DND-41 (cell line): Measurements from ENCODE around the gene MYT1.
A peak's percentile ranks its signal among the peaks of the same experiment; 100 is the strongest.

Source experiments
- ATAC-seq: fragments of 200-7000 bp; cut with Tn5 transposase; 3 replicates; pipeline ENCODE4 v1.9.1; 2021; ENCODE audit warnings: low read depth; ENCODE audit not compliant: insufficient read depth
- DNase-seq: peaks from one replicate; pipeline ENCODE4 v3.0.0-alpha.2; 2020
- H2AFZ ChIP-seq: 2 replicates; pipeline ENCODE4 v1.6.0; 2012; ENCODE audit warnings: low read depth, low read length
- H3K27ac ChIP-seq: 2 replicates; pipeline ENCODE4 v1.5.1; 2012; ENCODE audit warnings: low read length, inconsistent platforms
- H3K27me3 ChIP-seq: fragments of 200-600 bp; sonication (generic); 2 replicates; pipeline ENCODE4 v1.6.0; 2012; ENCODE audit warnings: low read length, mild to moderate bottlenecking, inconsistent platforms; ENCODE audit not compliant: insufficient read depth, poor library complexity
- H3K36me3 ChIP-seq: 2 replicates; pipeline ENCODE4 v1.5.1; 2012; ENCODE audit warnings: low read length, inconsistent platforms; ENCODE audit not compliant: insufficient read depth
- H3K4me1 ChIP-seq: 2 replicates; pipeline ENCODE4 v1.5.1; 2012; ENCODE audit warnings: mild to moderate bottlenecking, low read length; ENCODE audit not compliant: insufficient read depth
- H3K4me2 ChIP-seq: 2 replicates; pipeline ENCODE4 v1.6.0; 2012; ENCODE audit warnings: mild to moderate bottlenecking, moderate library complexity, low read length, inconsistent platforms; ENCODE audit not compliant: insufficient read depth
- H3K4me3 ChIP-seq, 2 experiments: fragments of 200-600 bp in 1 of 2; shearing (Covaris generic) in 1 of 2; 2 replicates each; pipeline ENCODE4 v1.5.1; 2012 to 2016; ENCODE audit warnings: inconsistent platforms in 2 of 2, low read length in 2 of 2, mild to moderate bottlenecking in 2 of 2, low read depth in 1 of 2, moderate library complexity in 1 of 2
- H3K79me2 ChIP-seq: 2 replicates; pipeline ENCODE4 v1.6.0; 2012; ENCODE audit warnings: low read length, inconsistent platforms; ENCODE audit not compliant: insufficient read depth
- H3K9ac ChIP-seq: 2 replicates; pipeline ENCODE4 v1.6.0; 2012; ENCODE audit warnings: low read depth, mild to moderate bottlenecking, inconsistent platforms, low read length, moderate library complexity
- H3K9me3 ChIP-seq: 2 replicates; pipeline ENCODE4 v1.5.1; 2012; ENCODE audit warnings: low read length, moderate library complexity, mild to moderate bottlenecking, inconsistent platforms; ENCODE audit not compliant: insufficient read depth, severe bottlenecking
- H4K20me1 ChIP-seq: 2 replicates; pipeline ENCODE4 v1.6.0; 2012; ENCODE audit warnings: low read length; ENCODE audit not compliant: insufficient read depth
- EZH2 ChIP-seq: IDR thresholded peaks from 3 replicates; pipeline ENCODE4 v1.6.1; 2012; ENCODE audit warnings: borderline replicate concordance, low read depth, mild to moderate bottlenecking, moderate library complexity, low read length, inconsistent platforms; ENCODE audit not compliant: severe bottlenecking
- TF ChIP-seq, protein P1 (sequence below): IDR thresholded peaks from 2 replicates; pipeline ENCODE4 v1.5.1; 2012; ENCODE audit warnings: borderline replicate concordance, low read length, moderate library complexity, mild to moderate bottlenecking; ENCODE audit not compliant: poor library complexity, severe bottlenecking; ENCODE audit errors: extremely low read depth

Gene MYT1

DNA sequence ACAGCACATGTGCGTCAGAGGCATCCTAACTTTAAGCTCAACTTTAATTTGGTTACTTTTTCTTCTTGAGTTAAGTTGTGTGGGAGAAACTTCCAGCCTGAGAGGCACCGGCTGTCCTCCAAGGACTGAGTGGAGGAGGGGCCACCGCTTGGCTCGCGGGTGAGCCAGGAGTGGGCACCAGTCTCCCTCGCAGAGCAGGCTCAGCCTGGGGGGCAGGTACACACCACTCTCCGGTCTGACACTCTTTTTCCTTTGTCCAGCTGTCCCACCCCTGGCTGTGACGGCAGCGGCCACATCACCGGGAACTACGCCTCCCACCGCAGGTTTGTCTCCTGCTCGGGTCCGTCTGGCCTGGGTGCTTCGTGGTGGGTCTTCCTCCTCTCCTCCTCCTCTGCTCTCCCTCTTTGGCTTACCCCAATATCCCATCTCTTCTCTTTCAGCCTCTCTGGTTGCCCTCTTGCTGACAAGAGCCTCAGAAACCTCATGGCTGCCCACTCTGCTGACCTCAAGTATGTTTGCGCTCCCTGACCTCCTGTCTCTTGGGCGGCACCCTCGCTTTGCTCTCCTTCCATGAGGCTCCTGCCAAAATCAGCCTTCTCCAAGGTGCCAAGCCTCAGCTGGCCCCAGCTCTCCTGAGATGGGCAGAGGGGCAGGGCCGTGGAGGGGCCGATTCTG lies 58.7 kb downstream of the MYT1 start:
- Histone ChIP-seq H3K4me3 (no peak overlapping the region), H3K9ac (no peak overlapping the region), H3K36me3 (no peaks in the 10 kb centered on the region), H2AFZ (no peak overlapping the region), H3K9me3 (no peaks in the 10 kb centered on the region), H4K20me1 (peaks cover 12% of the 10 kb centered on the region), H3K4me1 (no peaks in the 10 kb centered on the region), H3K79me2 (no peaks in the 10 kb centered on the region), H3K27ac (no peak overlapping the region), H3K27me3 (peaks cover under 1% of the 10 kb centered on the region), H3K4me2 (no peak overlapping the region)
- TF ChIP-seq EZH2 = no peak
- TF ChIP-seq, protein P1, sequence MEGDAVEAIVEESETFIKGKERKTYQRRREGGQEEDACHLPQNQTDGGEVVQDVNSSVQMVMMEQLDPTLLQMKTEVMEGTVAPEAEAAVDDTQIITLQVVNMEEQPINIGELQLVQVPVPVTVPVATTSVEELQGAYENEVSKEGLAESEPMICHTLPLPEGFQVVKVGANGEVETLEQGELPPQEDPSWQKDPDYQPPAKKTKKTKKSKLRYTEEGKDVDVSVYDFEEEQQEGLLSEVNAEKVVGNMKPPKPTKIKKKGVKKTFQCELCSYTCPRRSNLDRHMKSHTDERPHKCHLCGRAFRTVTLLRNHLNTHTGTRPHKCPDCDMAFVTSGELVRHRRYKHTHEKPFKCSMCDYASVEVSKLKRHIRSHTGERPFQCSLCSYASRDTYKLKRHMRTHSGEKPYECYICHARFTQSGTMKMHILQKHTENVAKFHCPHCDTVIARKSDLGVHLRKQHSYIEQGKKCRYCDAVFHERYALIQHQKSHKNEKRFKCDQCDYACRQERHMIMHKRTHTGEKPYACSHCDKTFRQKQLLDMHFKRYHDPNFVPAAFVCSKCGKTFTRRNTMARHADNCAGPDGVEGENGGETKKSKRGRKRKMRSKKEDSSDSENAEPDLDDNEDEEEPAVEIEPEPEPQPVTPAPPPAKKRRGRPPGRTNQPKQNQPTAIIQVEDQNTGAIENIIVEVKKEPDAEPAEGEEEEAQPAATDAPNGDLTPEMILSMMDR = no peak
- ATAC-seq (no peak), DNase-seq (no peak)

DNA sequence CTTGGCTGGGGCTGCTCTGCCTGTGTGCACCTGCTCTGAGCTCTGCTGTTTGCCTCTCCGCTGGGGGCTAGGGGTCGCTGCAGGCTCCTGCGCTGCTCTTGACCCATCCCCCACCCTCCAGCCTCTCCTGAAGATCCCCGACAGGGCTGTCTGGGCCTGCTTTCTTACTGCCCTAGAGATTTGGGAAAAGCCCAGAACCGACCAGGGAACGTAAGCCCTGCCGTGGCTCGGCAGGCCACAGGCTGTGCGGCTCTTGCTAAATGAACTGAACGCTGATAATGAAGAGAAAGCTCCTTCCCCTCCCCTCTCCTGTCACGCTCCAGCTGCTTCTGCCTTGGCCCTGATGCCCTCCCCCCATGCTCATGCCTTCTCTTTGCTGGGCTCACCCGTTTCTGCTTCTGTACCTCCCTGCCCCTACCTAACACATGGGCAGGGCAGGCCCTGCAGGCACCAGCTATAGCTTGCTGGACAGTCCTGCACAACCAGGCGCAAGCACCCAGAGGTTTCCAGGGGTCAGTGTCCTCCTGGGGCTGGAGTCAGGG lies 59.3 kb downstream of the MYT1 start:
- no peak for TF ChIP-seq EZH2
- TF ChIP-seq, protein P1 = peak; percentile 11
- peaks cover 7% of the 10 kb centered on the region for H3K27me3 ChIP-seq
- no peaks in the 10 kb centered on the region for H3K79me2 ChIP-seq
- no peaks in the 10 kb centered on the region for H3K9me3 ChIP-seq
- H3K9ac ChIP-seq = no peak overlapping the region
- no peak overlapping the region for H3K4me2 ChIP-seq
- DNase-seq = no peak
- H3K27ac ChIP-seq = no peak overlapping the region
- H3K4me3 ChIP-seq = no peak overlapping the region
- H2AFZ ChIP-seq = no peak overlapping the region
- H3K4me1 ChIP-seq = no peaks in the 10 kb centered on the region
- peaks cover 12% of the 10 kb centered on the region for H4K20me1 ChIP-seq
- H3K36me3 ChIP-seq = no peaks in the 10 kb centered on the region
- peak; percentile 37; the same call in 1 of the 3 replicates for ATAC-seq

DNA sequence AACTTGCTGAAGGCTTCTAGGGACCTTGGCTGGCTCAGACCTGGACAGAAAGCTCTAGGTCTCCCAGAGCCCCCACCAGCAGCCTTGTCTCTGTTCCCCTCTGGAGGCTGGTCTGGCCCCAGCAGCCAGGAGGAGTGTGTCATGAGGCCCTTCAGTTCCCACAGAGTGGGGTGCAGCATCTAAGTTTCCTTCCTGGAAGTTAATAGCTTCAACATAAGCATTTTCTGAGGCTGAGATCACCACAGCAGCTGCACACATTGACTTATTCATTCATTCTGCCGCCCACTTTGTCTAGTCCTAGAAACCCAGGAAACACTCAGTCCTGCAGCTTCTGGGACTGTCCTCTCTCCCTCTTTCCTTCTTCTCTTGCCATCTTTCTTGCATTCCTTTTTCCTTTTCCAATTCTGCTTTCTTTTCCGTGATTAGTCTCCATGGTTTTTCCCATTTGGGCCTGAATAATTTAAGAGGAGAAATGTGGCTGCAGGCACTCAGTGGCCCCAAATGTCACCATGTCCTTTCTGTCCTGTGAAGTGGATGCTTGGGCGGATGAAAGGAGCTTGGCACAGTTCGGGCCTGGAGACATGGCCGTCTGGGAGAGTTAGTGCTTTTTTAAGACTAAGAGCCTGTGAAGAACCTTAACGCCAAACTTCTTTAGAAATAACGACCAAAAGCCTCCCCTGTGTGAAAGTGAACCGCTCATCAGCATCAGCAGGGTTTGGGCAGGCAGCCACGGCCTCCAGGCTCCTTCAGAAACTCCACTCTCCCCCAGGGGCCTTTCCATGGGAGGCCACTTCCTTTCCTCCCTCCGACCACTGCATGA lies 60.3 kb downstream of the MYT1 start:
- H3K4me2 ChIP-seq = no peak overlapping the region

More for the DNA sequence above, 60.3 kb downstream of the MYT1 start:
- Histone ChIP-seq H3K36me3 (no peaks in the 10 kb centered on the region), H2AFZ (no peak overlapping the region), H3K27me3 (peaks cover 11% of the 10 kb centered on the region), H3K27ac (no peak overlapping the region), H3K79me2 (no peaks in the 10 kb centered on the region), H3K9ac (no peak overlapping the region), H3K4me1 (no peaks in the 10 kb centered on the region), H4K20me1 (peaks cover 6% of the 10 kb centered on the region; the same call in 1 of the 2 replicates), H3K4me3 (no peak overlapping the region), H3K9me3 (no peaks in the 10 kb centered on the region)
- DNase-seq (no peak), ATAC-seq (no peak)
- TF ChIP-seq, protein P1 = no peak
- TF ChIP-seq EZH2 = no peak
